Measurements from ENCODE around the gene PLCB1.
"Not testable (repeated sequence)": the region's sequence is repeated elsewhere in the genome, so short reads cannot be mapped to it uniquely, and the experiment has no call there.

The PLCB1 gene

DNA sequence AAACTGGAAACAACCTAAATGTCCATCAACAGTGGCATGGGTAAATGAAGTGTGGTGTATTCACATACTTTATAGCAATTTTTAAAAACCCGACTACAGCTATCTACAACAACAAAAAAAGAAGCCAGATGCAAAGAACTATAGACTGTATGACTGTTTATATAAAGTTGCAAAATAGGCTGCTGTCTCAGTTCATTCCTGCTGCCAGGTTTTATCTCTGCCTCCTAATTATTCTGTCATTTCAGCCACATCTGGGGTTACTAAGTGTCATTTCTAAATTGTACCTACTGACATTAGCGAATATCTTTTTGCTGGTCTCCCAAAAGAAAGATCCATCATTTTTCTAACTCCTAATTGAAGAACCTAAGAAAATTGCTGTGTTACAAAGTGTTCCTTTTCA, 719.9 kb downstream of the PLCB1 start:
- H3K4me1 ChIP-seq (ENCODE audit: insufficient read depth, low read length), result peaks cover 32% of the 10 kb centered on the region
- H3K9me3 ChIP-seq (ENCODE audit: low read length); H3K27me3 ChIP-seq (ENCODE audit: insufficient read depth, low read length); H3K36me3 ChIP-seq (ENCODE audit: insufficient read depth, low read length); H3K4me3 ChIP-seq (ENCODE audit: low read length); H2AFZ ChIP-seq (ENCODE audit: low read depth, low read length): not testable (repeated sequence)

GRCh38 chr20:8853211-8853610, 721.1 kb downstream of the PLCB1 start:
- H3K9me3 ChIP-seq (ENCODE audit: low read length); H3K27me3 ChIP-seq (ENCODE audit: insufficient read depth, low read length); H3K4me3 ChIP-seq (ENCODE audit: low read length); H2AFZ ChIP-seq (ENCODE audit: low read depth, low read length); H3K36me3 ChIP-seq (ENCODE audit: insufficient read depth, low read length): not testable (repeated sequence)
- peaks cover 32% of the 10 kb centered on the region for H3K4me1 ChIP-seq (ENCODE audit: insufficient read depth, low read length)

GRCh38 chr20:8853805-8854338, 721.8 kb downstream of the PLCB1 start:
- Histone ChIP-seq H3K36me3 (ENCODE audit: insufficient read depth, low read length) (no peaks in the 10 kb centered on the region), H2AFZ (ENCODE audit: low read depth, low read length) (no peak overlapping the region), H3K4me3 (ENCODE audit: low read length) (no peak overlapping the region), H3K9me3 (ENCODE audit: low read length) (no peaks in the 10 kb centered on the region), H3K27me3 (ENCODE audit: insufficient read depth, low read length) (no peaks in the 10 kb centered on the region), H3K4me1 (ENCODE audit: insufficient read depth, low read length) (peaks cover 32% of the 10 kb centered on the region)

DNA sequence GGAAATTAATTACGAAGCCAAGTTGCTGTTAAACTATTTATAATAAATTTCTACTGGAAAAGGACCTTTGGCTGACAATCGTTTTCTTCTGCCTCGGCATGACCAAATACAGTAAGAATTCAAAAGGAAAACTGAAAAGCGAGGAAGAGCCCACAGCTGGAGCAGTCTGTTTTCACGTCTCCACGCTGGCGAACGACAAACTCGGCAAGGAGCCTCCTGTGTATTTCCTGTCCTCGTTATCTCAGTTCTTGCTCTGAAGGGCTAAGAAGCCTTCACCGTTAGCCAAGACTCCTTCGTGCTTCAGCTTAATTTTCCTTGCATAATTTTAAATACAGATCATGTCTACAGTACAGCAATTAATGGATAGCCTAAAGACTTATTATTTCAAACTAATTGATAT, 722.5 kb downstream of the PLCB1 start:
- Histone ChIP-seq H3K4me3 (ENCODE audit: low read length) (no peak overlapping the region), H3K36me3 (ENCODE audit: insufficient read depth, low read length) (no peaks in the 10 kb centered on the region), H3K9me3 (ENCODE audit: low read length) (no peaks in the 10 kb centered on the region), H2AFZ (ENCODE audit: low read depth, low read length) (no peak overlapping the region), H3K27me3 (ENCODE audit: insufficient read depth, low read length) (no peaks in the 10 kb centered on the region), H3K4me1 (ENCODE audit: insufficient read depth, low read length) (peaks cover 32% of the 10 kb centered on the region)

DNA sequence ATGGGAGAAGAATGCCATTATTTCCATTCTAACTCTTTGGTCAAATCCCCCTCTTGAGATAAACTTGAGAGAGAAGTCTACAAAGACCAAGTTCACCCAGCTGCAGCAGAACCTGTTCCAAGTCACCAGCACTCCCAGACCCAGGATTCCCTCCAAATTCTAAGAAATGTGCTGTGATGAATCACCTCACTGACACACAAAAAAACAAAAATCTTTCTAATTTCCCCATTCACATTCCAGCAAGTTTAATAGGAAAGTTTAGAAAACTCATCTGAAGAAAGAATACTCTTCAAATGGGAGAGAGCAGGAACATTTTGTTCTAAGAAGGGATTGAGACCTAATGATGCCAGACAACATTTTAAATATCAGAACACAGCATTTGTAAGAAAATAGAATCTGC, 723.2 kb downstream of the PLCB1 start:
- Histone ChIP-seq H3K4me3 (ENCODE audit: low read length) (no peak overlapping the region), H3K36me3 (ENCODE audit: insufficient read depth, low read length) (no peaks in the 10 kb centered on the region), H3K4me1 (ENCODE audit: insufficient read depth, low read length) (peaks cover 26% of the 10 kb centered on the region), H2AFZ (ENCODE audit: low read depth, low read length) (no peak overlapping the region), H3K27me3 (ENCODE audit: insufficient read depth, low read length) (no peaks in the 10 kb centered on the region), H3K9me3 (ENCODE audit: low read length) (no peaks in the 10 kb centered on the region)

DNA sequence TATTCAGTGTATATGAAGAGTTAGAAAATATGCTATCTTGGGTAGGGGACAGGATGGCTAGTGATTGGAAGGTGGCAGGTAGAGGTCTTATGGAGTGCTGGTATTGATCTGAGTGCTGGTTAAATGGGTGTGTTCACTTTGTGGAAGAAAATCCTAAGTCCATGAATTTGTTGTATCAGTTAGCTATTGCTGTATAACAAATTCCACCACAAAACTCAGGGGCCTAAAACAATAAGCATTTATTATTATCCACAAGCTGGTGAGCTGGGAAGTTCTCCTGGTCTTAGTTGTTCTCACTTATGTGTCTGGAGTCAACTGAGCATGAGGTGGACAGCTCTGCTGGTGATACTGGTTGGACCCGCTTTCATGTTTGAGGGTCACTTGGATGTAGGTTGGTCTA, 724.6 kb downstream of the PLCB1 start:
- Histone ChIP-seq H3K27me3 (ENCODE audit: insufficient read depth, low read length) (no peaks in the 10 kb centered on the region), H3K9me3 (ENCODE audit: low read length) (no peaks in the 10 kb centered on the region), H2AFZ (ENCODE audit: low read depth, low read length) (no peak overlapping the region), H3K4me3 (ENCODE audit: low read length) (no peak overlapping the region), H3K4me1 (ENCODE audit: insufficient read depth, low read length) (peaks cover 24% of the 10 kb centered on the region), H3K36me3 (ENCODE audit: insufficient read depth, low read length) (no peaks in the 10 kb centered on the region)

GRCh38 chr20:8858181-8858787, 726.2 kb downstream of the PLCB1 start:
- H3K36me3 ChIP-seq (ENCODE audit: insufficient read depth, low read length), result no peaks in the 10 kb centered on the region
- no peak overlapping the region for H3K4me3 ChIP-seq (ENCODE audit: low read length)
- H3K27me3 ChIP-seq (ENCODE audit: insufficient read depth, low read length), result no peaks in the 10 kb centered on the region
- H3K9me3 ChIP-seq (ENCODE audit: low read length), result no peaks in the 10 kb centered on the region
- H3K4me1 ChIP-seq (ENCODE audit: insufficient read depth, low read length), result peaks cover 16% of the 10 kb centered on the region
- no peak overlapping the region for H2AFZ ChIP-seq (ENCODE audit: low read depth, low read length)

DNA sequence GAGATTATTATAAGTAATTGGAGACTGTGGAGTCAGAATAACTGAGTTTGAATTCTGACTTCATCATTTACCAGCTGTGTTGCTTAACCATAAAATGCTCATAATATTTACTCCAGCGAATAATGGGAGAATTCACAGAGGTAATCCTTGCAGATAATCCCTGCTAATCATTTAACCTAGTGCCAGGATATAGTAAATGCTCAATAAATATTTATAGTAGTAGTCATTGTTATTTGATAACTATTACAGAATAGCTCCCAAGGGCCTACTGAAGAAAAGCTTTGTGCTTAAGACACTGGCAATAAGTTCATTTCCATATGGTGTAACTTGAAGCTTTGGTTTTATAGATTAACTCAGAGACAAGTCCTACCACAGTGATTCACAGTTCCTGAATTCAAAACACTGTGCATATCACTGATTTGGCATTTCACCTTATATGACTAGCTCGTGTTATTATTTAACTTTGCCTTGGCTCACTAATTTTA, 728.0 kb downstream of the PLCB1 start:
- H3K27me3 ChIP-seq (ENCODE audit: insufficient read depth, low read length), result no peaks in the 10 kb centered on the region
- H3K36me3 ChIP-seq (ENCODE audit: insufficient read depth, low read length), result no peaks in the 10 kb centered on the region
- no peak overlapping the region for H3K4me3 ChIP-seq (ENCODE audit: low read length)
- no peak overlapping the region for H2AFZ ChIP-seq (ENCODE audit: low read depth, low read length)
- no peaks in the 10 kb centered on the region for H3K4me1 ChIP-seq (ENCODE audit: insufficient read depth, low read length)
- no peaks in the 10 kb centered on the region for H3K9me3 ChIP-seq (ENCODE audit: low read length)

DNA sequence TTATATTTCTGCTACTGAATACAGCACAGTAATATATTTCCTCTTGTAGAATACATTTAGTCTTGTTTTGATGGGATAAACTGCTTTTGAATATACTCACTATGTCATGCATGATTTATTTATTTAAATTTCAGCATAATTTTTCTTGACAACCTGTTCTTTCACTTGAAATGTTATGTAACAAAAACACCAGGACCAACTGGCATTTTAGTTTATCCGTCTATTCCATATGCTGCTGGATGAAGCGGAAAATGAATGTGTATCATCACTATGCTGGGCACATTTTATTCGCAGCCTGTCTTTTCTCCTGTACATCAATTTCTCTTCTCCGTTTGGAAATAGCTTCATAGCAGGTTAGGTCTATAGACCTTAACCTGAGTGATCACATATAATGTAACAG, 730.0 kb downstream of the PLCB1 start:
- H3K9me3 ChIP-seq (ENCODE audit: low read length), result no peaks in the 10 kb centered on the region
- H3K4me1 ChIP-seq (ENCODE audit: insufficient read depth, low read length), result peaks cover 16% of the 10 kb centered on the region
- no peak overlapping the region for H2AFZ ChIP-seq (ENCODE audit: low read depth, low read length)
- no peak overlapping the region for H3K4me3 ChIP-seq (ENCODE audit: low read length)
- no peaks in the 10 kb centered on the region for H3K36me3 ChIP-seq (ENCODE audit: insufficient read depth, low read length)
- H3K27me3 ChIP-seq (ENCODE audit: insufficient read depth, low read length), result no peaks in the 10 kb centered on the region

- H2AFZ ChIP-seq (ENCODE audit: low read depth, low read length), result no peak overlapping the region
- no peak overlapping the region for H3K4me3 ChIP-seq (ENCODE audit: low read length)
These were observed 733.6 kb downstream of the PLCB1 start for GRCh38 chr20:8865636-8866035.

GRCh38 chr20:8867038-8867740, 735.1 kb downstream of the PLCB1 start:
- Histone ChIP-seq H3K36me3 (ENCODE audit: insufficient read depth, low read length) (no peaks in the 10 kb centered on the region), H3K9me3 (ENCODE audit: low read length) (no peaks in the 10 kb centered on the region), H3K4me1 (ENCODE audit: insufficient read depth, low read length) (peaks cover 55% of the 10 kb centered on the region), H2AFZ (ENCODE audit: low read depth, low read length) (no peak overlapping the region), H3K27me3 (ENCODE audit: insufficient read depth, low read length) (no peaks in the 10 kb centered on the region), H3K4me3 (ENCODE audit: low read length) (no peak overlapping the region)

More at GRCh38 chr20:8865636-8866035, 733.6 kb downstream of the PLCB1 start:
- Histone ChIP-seq H3K36me3 (ENCODE audit: insufficient read depth, low read length) (no peaks in the 10 kb centered on the region), H3K27me3 (ENCODE audit: insufficient read depth, low read length) (no peaks in the 10 kb centered on the region), H3K4me1 (ENCODE audit: insufficient read depth, low read length) (peaks cover 40% of the 10 kb centered on the region), H3K9me3 (ENCODE audit: low read length) (no peaks in the 10 kb centered on the region)

DNA sequence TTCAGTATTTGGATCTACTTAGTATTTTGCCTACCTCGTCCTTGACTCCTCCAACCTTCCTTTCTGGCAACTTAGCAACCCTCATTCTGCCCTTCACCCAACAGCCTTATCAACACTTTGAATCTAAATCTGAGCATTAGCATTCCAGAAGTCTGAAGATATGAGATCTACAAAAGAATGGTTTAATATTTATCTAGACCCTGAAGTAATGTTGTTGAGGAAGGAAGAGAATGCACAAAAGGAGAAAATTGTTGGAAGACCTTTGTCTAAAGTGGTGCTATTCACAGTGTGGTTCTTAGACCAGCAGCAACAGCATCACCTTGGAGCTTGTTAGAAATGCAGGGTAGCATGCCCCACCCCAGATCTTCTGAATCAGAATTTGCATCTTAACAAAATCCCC, 738.6 kb downstream of the PLCB1 start:
- no peaks in the 10 kb centered on the region for H3K9me3 ChIP-seq (ENCODE audit: low read length)

DNA sequence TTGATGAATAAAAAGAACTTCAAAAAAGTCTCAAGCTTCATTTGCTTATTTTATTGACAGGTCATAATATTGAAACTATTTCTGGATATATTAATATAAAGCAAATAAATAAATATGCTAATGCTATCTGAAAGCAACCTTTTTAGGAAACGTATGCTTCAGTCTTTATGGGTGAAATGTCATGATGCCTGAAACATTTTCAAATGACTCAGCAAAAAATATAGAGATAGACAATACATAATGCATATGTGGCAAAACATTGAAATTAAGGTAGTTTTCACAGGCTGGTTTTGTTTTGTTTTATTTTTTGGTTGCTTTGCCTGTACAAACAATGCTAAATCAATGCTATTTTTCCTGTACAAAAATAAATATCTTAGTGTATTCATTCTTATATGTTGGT, 742.4 kb downstream of the PLCB1 start:
- Histone ChIP-seq H3K9me3 (ENCODE audit: low read length) (no peaks in the 10 kb centered on the region), H3K4me1 (ENCODE audit: insufficient read depth, low read length) (peaks cover 44% of the 10 kb centered on the region), H3K4me3 (ENCODE audit: low read length) (no peak overlapping the region), H3K36me3 (ENCODE audit: insufficient read depth, low read length) (no peaks in the 10 kb centered on the region), H2AFZ (ENCODE audit: low read depth, low read length) (no peak overlapping the region), H3K27me3 (ENCODE audit: insufficient read depth, low read length) (no peaks in the 10 kb centered on the region)

More for the DNA sequence above, 738.6 kb downstream of the PLCB1 start:
- H3K4me1 ChIP-seq (ENCODE audit: insufficient read depth, low read length), result peaks cover 71% of the 10 kb centered on the region
- no peak overlapping the region for H3K4me3 ChIP-seq (ENCODE audit: low read length)
- H2AFZ ChIP-seq (ENCODE audit: low read depth, low read length), result no peak overlapping the region
- no peaks in the 10 kb centered on the region for H3K36me3 ChIP-seq (ENCODE audit: insufficient read depth, low read length)
- H3K27me3 ChIP-seq (ENCODE audit: insufficient read depth, low read length), result no peaks in the 10 kb centered on the region

Data from neuron (in vitro differentiated cells).